Body of pancreas (tissue), 4 donors: ENCODE data around the gene AKAP6. TPM values are rescaled to one million over a fixed set of nuclear protein-coding genes. Genes with fewer than 3 reads are reported as not detected.

Experiments
- ATAC-seq: fragments of 150-250 bp; one replicate; pipeline ENCODE4 v1.9.1; 2016
- DNase-seq, 4 donors: peaks; one replicate each; pipeline ENCODE4 v3.0.0-alpha.2; 2019
- H3K27ac ChIP-seq, 4 donors: fragments of 200-600 bp; sonication (generic); 1 replicate in 3 of 4; 2 replicates in 1 of 4; pipeline versions ENCODE4 v1.5.1 to v1.6.1; 2016 to 2019; ENCODE audit warnings: mild to moderate bottlenecking in 1 of 4, mixed read lengths in 1 of 4, moderate library complexity in 1 of 4
- H3K27me3 ChIP-seq, 2 donors: fragments of 200-600 bp; sonication (generic); one replicate each; pipeline ENCODE4 v1.6.0; 2016; ENCODE audit warnings: mild to moderate bottlenecking in 1 of 2
- H3K36me3 ChIP-seq, 2 donors: fragments of 200-600 bp; sonication (generic); replicated peaks in 1 of 2; 2 replicates each; pipeline ENCODE4 v1.5.1; 2016; ENCODE audit warnings: low read depth in 2 of 2; ENCODE audit not compliant: insufficient read depth in 1 of 2
- H3K4me1 ChIP-seq: fragments of 200-600 bp; sonication (generic); one replicate; pipeline ENCODE4 v1.6.0; 2016
- H3K4me3 ChIP-seq, 2 donors: fragments of 200-600 bp; sonication (generic); 1 replicate in 1 of 2; 2 replicates in 1 of 2; pipeline ENCODE4 v1.5.1; 2016 to 2019
- H3K9me3 ChIP-seq, 3 donors: fragments of 200-600 bp; sonication (generic); 1 replicate in 2 of 3; 2 replicates in 1 of 3; pipeline ENCODE4 v1.5.1; 2016
- CTCF ChIP-seq, 7 experiments: fragments of 450-650 bp in 4 of 7; fragments of 200-600 bp in 3 of 7; sonication (generic) in 3 of 7; IDR thresholded peaks; one replicate each; pipeline ENCODE4 v1.5.1; 2016 to 2019; ENCODE audit warnings: antibody characterized with exemption in 7 of 7
- POLR2A ChIP-seq, 3 donors: fragments of 450-650 bp; IDR thresholded peaks; one replicate each; pipeline ENCODE4 v1.6.1; 2016; ENCODE audit warnings: antibody characterized with exemption in 3 of 3, mild to moderate bottlenecking in 2 of 3
- WGBS, 2 donors: methylation state at CpG; one replicate each; pipeline ENCODE4 v1.1.5; 2017; 5-methylcytosine and 5-hydroxymethylcytosine counted together
- intact Hi-C: fragments of 100-400 bp; cut with DNase I; formaldehyde crosslinking; loops from one replicate; pipeline ENCODE4 v1.15.1; 2023
- total RNA-seq, 2 donors: library from RNA; depleted of rRNA; stranded (reverse); fragments of >200 nt; gene quantifications; one replicate each; pipeline ENCODE4 v1.1.0, GENCODE V29; 2016

AKAP6 gene
- total RNA-seq, 2 donors from 2014 or later = 2.0 to 2.9 TPM

- Histone ChIP-seq H3K27ac (no peak overlapping the region), H3K9me3 (no peaks in the 10 kb centered on the region), H3K36me3 (no peaks in the 10 kb centered on the region), H3K27me3 (no peaks in the 10 kb centered on the region), H3K4me1 (no peaks in the 10 kb centered on the region), H3K4me3 (no peak overlapping the region)
- no peak for ATAC-seq
- intact Hi-C loops = no loop called here
- WGBS, 2 donors = 89 to 90% methylated on average over 3 of the region's 3 CpGs
- TF ChIP-seq POLR2A (IDR thresholded peaks at IDR 0.05) = no peak
- no peak for TF ChIP-seq CTCF (IDR thresholded peaks at IDR 0.05)
- DNase-seq = no peak
Observed at GRCh38 chr14:32443890-32444661, 115.0 kb downstream of the AKAP6 start.

- no peaks in the 10 kb centered on the region for H3K4me1 ChIP-seq
- H3K27ac ChIP-seq = no peak overlapping the region
- H3K9me3 ChIP-seq = no peaks in the 10 kb centered on the region
- H3K4me3 ChIP-seq = no peak overlapping the region
- ATAC-seq (no peak), DNase-seq (no peak)
- intact Hi-C loops = no loop called here
- TF ChIP-seq CTCF (IDR thresholded peaks at IDR 0.05) (no peak), POLR2A (IDR thresholded peaks at IDR 0.05) (no peak)
- H3K36me3 ChIP-seq = no peaks in the 10 kb centered on the region
- no peaks in the 10 kb centered on the region for H3K27me3 ChIP-seq
- 83 to 85% methylated on average over 3 of the region's 3 CpGs for WGBS, 2 donors
Observed at GRCh38 chr14:32447371-32447770, 118.3 kb downstream of the AKAP6 start.

- Histone ChIP-seq H3K4me3 (no peak overlapping the region), H3K27ac (no peak overlapping the region), H3K4me1 (no peaks in the 10 kb centered on the region), H3K36me3 (no peaks in the 10 kb centered on the region), H3K27me3 (no peaks in the 10 kb centered on the region), H3K9me3 (no peaks in the 10 kb centered on the region)
- intact Hi-C loops = no loop called here
- no peak for DNase-seq
- ATAC-seq = no peak
- TF ChIP-seq CTCF (IDR thresholded peaks at IDR 0.05) = no peak
- no peak for TF ChIP-seq POLR2A (IDR thresholded peaks at IDR 0.05)
- 80 to 94% methylated on average over 1 of the region's 1 CpG for WGBS, 2 donors
Observed at GRCh38 chr14:32449648-32450047, 120.5 kb downstream of the AKAP6 start.

GRCh38 chr14:32450919-32451675 is 122.0 kb downstream of the AKAP6 start:
- Histone ChIP-seq H3K4me1 (no peaks in the 10 kb centered on the region), H3K27me3 (no peaks in the 10 kb centered on the region), H3K36me3 (no peaks in the 10 kb centered on the region), H3K27ac (no peak overlapping the region), H3K9me3 (no peaks in the 10 kb centered on the region), H3K4me3 (no peak overlapping the region)
- DNase-seq (no peak), ATAC-seq (no peak)
- no peak for TF ChIP-seq CTCF (IDR thresholded peaks at IDR 0.05)
- TF ChIP-seq POLR2A (IDR thresholded peaks at IDR 0.05) = no peak
- 31 to 49% methylated on average over 2 of the region's 2 CpGs for WGBS, 2 donors
- intact Hi-C loops = no loop called here
